Neural cell (in vitro differentiated cells): Measurements from ENCODE around the gene HOXB9.

Source experiments
- CTCF ChIP-seq: fragments of 450-650 bp; IDR thresholded peaks from 2 replicates; pipeline ENCODE4 v1.5.1; 2014; ENCODE audit warnings: antibody characterized with exemption, mild to moderate bottlenecking, moderate library complexity; ENCODE audit not compliant: poor library complexity, severe bottlenecking
- EZH2 ChIP-seq: fragments of 200-600, 300-800 bp; shearing (Covaris generic), sonication (generic); IDR thresholded peaks from 2 replicates; pipeline ENCODE4 v1.6.1; 2014; ENCODE audit warnings: antibody characterized with exemption, low read length, borderline replicate concordance, mild to moderate bottlenecking; ENCODE audit not compliant: insufficient read depth, poor library complexity, severe bottlenecking
- POLR2AphosphoS5 ChIP-seq: IDR thresholded peaks from 2 replicates; pipeline ENCODE4 v1.6.1; 2012
- RAD21 ChIP-seq: fragments of 450-650 bp; conservative IDR thresholded peaks from 2 replicates; pipeline ENCODE4 v1.6.1; 2014; ENCODE audit warnings: antibody characterized with exemption, mild to moderate bottlenecking, moderate library complexity
- REST ChIP-seq: IDR thresholded peaks from 2 replicates; pipeline ENCODE4 v1.6.1; 2012; ENCODE audit warnings: borderline replicate concordance
- TAF1 ChIP-seq: IDR thresholded peaks from 2 replicates; pipeline ENCODE4 v1.6.1; 2012; ENCODE audit warnings: low read depth

- TF ChIP-seq CTCF, result no peak
- TF ChIP-seq TAF1, result no peak
- no peak for TF ChIP-seq RAD21
- TF ChIP-seq REST, result no peak
- TF ChIP-seq POLR2AphosphoS5, result no peak
- no peak for TF ChIP-seq EZH2
Observed at GRCh38 chr17:48609033-48609432, 17.1 kb downstream of the HOXB9 start.
